Astrocyte (in vitro differentiated cells and primary cell): ENCODE measurements around the gene LYSMD3.

Source experiments
- CTCF ChIP-seq: IDR thresholded peaks from 2 replicates; pipeline ENCODE4 v1.5.1; 2011; ENCODE audit warnings: low read depth, mild to moderate bottlenecking, inconsistent platforms, low read length, moderate library complexity; ENCODE audit not compliant: insufficient read depth
- EZH2 ChIP-seq: IDR thresholded peaks from 2 replicates; pipeline ENCODE4 v1.6.1; 2012; ENCODE audit warnings: mild to moderate bottlenecking, low read length, inconsistent platforms; ENCODE audit not compliant: insufficient read depth

- no peak for TF ChIP-seq EZH2
- TF ChIP-seq CTCF, result no peak
These were observed 28.5 kb upstream of the LYSMD3 start for GRCh38 chr5:90557871-90558270.
